ENCODE measurements around the gene KYNU.

DNA sequence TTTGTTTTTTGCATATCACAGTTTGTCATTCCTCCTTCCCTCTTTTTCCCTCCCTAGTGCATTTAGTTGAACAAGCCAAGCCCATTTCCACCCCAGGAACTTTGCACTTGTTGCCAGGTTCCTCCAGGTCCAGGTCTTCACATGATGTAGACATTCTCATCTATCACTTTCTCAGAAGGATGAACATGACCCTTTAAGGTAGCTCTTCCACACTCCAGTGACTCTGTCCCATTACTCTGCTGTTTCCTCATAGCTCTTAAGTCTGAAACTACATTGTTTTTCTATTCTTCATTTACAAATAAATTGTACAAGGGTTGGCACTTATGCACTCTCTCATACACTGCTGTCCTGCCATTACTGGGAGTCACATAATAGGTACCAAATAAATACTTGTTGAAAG, 6.1 kb downstream of the KYNU start:
- TF ChIP-seq USF2 (IDR thresholded peaks at IDR 0.05; ENCODE audit: low read depth, low read length): no peak
- TF ChIP-seq USF2 (CRISPR knock-in tag; IDR thresholded peaks at IDR 0.05; ENCODE audit: borderline replicate concordance): no peak
- no peak for TF ChIP-seq BRCA1 (CRISPR knock-in tag; IDR thresholded peaks at IDR 0.05)
- TF ChIP-seq ETV5 (CRISPR knock-in tag; IDR thresholded peaks at IDR 0.05; ENCODE audit: borderline replicate concordance): no peak
- no peak for TF ChIP-seq ZBTB2 (CRISPR knock-in tag; IDR thresholded peaks at IDR 0.05; ENCODE audit: low read depth)
- no peak for TF ChIP-seq SMC3 (IDR thresholded peaks at IDR 0.05; ENCODE audit: low read length)
- no peak for TF ChIP-seq NAIF1 (CRISPR knock-in tag; IDR thresholded peaks at IDR 0.05; ENCODE audit: borderline replicate concordance)
- TF ChIP-seq ZNF605 (CRISPR knock-in tag; IDR thresholded peaks at IDR 0.05): no peak

Data from HepG2 (cell line).